HG02885 (cell line): ENCODE measurements around the gene SLC25A24.
"Not testable (repeated sequence)": the region's sequence is repeated elsewhere in the genome, so short reads cannot be mapped to it uniquely, and the experiment has no call there.

Experiments
- ATAC-seq: cut with Tn5 transposase; IDR thresholded peaks from one replicate; pipeline ENCODE4 v1.9.1; 2021; ENCODE audit warnings: mild to moderate bottlenecking; ENCODE audit not compliant: unreplicated experiment, poor library complexity

The SLC25A24 gene

GRCh38 chr1:108199781-108200686, at the start of gene SLC25A24:
Gene SLC25A24 (minus strand): TSS chr1:108200343. CDS start chr1:108200138, 205 bp downstream.
- peak; percentile 93 for ATAC-seq

DNA sequence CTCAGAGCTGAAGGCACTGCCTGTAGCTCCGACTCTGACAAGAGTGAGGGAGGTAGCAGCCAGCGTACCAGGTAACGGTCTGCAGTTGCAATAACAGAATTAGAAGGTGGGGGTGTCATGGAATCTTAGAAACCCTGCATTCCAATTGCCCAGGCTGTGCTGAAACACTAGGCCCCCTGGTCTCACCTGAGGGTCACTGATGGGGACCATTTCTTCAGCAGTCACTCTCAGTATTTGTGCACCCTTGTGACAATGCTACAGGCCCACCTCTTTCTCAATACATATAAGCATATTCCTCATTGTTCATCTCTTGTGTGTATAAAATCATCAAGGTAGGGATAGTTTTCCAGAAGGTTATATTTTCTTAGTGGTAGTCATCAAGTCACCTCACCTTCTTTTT, 43.8 kb upstream of the SLC25A24 start, which contains the start of gene NBPF4:
NBPF4 (minus strand) TSS at position 101 of the 400 bp plus-strand sequence. CDS start 315 bp downstream, outside the sequence.
- not testable (repeated sequence) for ATAC-seq

DNA sequence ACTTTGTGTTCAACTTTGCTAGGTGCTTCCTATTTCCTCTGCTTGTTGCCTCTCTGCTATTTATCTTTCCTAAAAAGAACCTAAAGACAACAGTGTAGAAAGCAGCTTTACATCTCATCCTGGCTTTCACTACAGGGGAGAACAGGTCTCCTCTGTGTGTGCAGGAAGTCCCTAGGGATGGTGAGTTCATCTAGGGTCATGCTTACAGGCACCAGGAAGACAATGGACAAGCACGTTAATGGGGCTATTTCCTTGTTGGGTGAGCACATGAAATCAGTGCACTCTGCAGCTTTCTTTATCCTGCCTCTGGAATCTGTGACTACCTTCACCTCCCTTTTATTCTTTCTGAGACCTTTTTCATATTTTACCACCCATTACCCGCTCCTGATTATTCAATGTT, 39.3 kb upstream of the SLC25A24 start:
- ATAC-seq: not testable (repeated sequence)

DNA sequence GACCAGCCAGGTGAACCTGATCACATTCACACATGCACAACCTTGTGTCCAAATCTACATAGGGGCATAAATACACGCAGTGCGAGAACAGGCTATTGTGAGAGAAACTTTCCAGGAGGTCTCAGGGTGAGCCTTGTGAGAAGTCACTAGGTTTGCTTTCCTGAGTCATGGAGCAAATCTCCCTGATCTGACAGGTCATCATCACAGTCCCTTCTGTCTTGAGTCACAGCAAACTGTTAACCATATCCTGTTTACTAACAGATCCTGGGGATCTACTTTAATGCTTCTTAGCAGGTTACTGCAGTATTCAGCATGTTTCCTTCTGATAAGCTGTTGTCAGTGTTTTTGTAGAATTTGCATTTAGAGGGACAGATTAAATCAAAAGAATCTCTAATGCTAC, 35.2 kb upstream of the SLC25A24 start:
- not testable (repeated sequence) for ATAC-seq

DNA sequence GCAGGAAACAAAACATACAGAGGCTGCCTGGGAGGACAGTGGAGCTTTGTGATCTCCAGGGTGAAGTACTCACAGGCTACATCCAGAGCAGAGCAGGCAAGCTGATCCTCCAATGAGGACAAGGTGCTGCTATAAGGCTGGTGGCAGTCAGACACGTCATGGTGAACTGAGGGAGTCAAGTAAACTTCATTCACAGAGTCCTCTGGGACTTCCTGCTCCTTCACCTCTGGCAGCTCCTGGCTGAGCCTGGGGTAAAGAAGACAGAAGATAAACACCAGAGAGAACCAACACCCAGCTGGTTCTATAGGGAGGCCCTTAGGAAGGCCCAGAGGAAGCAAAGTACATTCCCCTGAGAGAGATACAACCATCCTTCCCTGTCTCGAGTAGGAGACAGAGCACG, 32.0 kb upstream of the SLC25A24 start:
- ATAC-seq: not testable (repeated sequence)

DNA sequence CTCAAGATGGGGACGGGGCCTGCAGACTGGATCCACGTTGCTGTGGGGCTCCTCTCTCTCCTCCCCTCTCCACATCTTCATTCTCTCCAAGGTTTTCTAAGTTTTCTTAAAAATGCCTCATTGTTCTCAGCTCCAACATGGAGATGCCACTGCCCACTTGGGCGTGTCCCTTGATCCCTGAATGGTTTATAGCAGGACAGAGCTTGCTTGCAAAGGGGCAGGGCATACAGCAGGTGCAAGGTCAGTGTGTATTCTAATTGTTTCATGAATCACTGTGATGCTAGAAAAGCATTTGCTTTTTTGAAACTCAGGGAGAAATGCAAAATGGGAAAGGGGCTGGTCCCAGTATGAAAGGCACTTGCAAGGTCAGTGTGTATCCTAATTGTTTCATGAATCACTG, 29.8 kb upstream of the SLC25A24 start:
- not testable (repeated sequence) for ATAC-seq

GRCh38 chr1:108227772-108228171, 27.6 kb upstream of the SLC25A24 start:
- ATAC-seq: not testable (repeated sequence)

DNA sequence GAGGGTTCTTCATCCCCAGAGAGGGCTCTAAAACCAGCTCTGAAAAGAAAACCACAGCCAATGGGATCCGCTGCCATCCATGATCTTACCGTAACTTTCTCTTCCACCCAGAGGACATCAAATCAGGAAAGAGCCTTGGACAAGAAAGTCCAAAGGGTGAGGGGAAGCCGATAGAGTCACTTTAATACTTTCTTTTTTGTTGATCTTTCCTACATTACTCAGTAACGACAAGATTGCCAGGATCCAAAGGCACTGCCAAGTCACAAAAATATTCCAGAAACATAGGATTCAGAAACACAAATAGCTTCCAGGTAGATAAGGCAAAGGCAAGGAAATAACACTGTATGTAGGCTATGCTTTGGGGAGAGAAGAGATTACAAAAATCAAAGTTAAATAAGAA, 26.7 kb upstream of the SLC25A24 start:
- ATAC-seq: not testable (repeated sequence)

DNA sequence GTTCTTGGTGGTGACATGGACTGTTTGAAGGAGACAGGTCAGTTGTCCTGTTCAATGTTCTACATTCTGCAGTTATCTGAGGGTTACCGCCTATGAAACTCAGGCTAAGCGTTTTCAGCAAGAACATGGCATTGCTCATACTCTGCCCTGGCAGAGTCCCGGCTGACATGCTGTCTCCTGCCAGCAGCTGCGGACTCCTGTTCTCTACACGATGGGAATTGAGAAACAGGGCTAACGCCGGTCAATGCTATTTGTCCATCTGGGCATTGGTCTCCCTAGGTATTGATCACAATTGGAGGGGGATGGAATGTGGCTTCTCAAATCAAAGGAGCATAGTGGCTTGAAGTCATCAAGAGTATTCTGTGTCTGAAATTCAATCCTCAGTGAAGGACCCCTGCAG, 23.1 kb upstream of the SLC25A24 start:
- not testable (repeated sequence) for ATAC-seq

DNA sequence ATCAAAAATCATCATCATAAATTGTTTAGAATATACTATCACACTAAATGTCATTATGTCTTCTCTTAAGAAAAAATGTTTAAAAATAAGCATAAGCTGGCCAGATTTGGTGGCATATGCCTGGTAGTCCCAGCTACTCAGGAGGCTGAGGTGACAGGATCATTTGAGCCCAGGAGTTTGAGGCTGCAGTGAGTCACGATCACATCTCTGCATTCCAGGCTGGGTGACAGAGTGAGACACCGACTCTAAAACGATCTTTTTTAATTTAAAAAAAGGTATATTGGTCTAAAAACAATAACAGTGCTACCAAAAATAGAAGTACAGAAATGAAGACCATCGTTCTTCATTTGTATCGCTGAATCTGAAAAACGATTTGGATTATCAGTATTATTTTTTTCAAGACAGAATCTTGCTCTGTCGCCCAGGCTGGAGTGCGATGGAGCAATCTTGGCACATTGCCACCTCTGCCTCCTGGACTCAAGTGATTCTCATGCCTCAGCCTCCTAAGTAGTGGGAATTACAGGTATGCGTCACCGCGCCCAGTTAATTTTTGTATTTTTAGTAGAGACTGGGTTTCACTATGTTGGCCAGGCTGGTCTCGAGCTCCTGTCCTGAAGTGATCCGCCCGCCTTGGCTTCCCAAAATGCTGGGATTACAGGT, 17.5 kb upstream of the SLC25A24 start:
- ATAC-seq: not testable (repeated sequence)

DNA sequence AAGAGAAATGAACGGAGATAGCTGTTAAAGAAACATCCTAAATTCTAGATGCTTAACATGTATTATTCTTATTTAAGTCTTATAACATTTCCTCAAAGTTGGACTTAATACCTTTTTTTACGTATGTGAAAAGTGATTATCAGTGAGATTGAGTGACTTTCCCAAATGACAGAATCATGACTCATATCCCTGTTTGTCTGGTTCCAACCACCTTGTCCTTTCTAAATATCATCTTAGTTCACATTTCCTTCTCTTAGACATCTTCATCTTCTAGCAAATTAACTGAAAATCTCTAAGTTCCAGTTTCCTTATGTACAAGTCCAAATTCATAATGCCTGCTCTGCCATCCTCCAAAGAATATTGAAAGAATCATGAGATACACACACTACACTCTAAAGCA, 16.9 kb upstream of the SLC25A24 start:
- ATAC-seq: not testable (repeated sequence)

DNA sequence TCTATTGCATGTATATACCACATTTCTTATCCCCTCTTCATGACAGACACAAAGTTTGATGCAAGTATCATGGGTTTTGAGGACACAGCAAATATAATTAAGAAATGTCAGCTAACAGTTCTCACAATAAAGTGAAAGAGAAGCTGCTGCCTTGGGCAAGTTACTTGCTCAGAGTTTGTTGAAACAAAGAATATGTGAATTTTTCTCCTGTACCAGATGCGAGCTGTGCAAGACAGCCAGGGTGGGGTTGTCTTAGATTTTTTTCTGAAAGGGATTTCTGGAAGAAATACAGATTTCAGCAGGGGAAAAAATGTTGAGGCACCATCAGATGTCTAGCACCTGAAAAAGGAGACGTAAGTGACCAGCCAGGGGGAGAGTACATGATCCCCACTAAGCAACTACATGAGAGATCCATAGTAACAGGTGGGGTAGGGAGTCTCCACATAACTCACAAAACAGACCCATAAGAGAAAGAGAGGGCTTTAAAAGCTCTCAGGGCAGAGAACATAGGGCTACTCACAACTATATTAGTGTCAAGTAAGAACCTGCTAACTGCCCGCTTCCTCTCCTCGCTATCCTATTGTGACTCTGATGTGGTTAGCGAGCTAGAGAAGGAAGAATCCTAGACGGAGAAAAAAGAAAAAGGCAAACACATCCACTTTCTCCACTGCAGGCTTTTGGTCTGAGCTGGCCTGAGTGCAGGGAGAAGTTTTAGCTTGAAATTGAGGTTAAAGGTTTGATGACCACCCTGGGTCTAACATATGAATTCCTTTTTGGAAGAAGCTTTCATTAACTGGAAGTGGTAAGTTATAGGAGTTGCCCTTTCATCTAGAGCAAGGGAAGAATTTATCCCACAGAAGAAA, 16.1 kb upstream of the SLC25A24 start:
- not testable (repeated sequence) for ATAC-seq

DNA sequence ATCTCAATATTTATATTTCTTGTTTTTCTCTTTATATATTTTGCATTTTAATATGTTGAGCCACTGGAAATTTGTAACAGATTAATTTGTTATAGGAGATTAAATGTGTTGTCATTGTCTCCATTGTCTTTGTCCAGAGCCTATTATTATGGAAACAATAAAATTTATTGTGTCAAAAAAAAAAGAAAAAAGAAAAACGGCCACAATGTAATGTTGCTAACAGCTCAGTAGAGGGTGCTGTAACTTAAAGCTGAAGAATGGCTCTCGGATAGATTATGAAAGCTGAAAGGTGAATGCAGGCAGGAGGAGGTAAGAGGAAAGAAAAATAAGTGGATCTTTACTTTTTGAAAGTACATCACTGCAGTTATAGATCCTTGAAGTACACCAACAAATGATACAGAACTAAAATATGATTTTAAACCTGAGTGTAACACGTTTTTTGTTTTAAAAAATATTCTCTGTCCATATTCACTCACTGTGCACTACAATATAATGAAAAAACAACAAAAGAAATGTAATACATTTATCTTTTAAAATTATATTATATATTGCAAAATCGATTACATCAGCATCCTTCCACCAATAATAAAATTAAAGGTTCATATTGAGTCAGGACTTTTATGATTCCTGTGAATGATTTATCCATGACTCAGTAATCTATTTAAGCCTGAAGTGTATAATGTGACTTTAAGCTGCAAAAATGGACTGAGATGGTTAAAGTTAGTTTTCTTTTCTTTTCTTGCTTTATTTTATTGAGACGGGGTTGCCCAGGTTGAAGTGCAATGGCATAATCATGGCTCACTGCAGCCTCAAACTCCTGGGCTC, 14.7 kb upstream of the SLC25A24 start:
- ATAC-seq: peak; percentile 80

GRCh38 chr1:108211014-108211413, 10.9 kb upstream of the SLC25A24 start:
- ATAC-seq: no peak

DNA sequence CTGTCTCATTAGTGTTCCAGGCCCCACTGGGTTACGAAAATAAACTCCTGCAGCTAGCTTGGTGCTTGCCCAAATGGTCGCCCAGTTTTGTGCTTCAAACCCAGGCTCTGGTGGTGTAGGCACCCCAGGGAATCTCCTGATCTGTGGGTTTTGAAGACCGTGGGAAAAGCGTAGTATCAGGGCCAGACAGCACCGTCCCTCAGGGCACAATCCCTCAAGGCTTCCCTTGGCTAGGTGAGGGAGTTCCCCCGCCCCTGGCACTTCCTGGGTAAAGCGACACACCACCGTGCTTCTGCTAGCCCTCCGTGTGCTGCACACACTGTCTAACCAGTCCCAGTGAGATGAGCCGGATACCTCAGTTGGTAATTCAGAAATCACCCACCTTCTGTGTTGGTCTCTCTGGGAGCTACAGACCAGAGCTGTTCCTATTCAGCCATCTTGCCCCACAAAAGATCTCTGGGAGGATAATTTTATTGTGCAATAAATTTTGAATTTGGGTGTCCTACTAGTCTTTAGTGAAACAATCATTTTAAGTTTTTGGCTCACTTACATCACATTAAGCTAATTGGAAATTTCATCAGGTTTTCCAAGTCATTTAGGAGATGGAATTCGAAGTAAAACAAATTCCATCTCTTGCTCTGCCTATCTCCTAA, 9.4 kb upstream of the SLC25A24 start:
- ATAC-seq: no peak

- ATAC-seq: no peak
These were observed 8.7 kb upstream of the SLC25A24 start for GRCh38 chr1:108208724-108209446.

- not testable (repeated sequence) for ATAC-seq
These were observed 3.4 kb upstream of the SLC25A24 start for GRCh38 chr1:108203582-108203981.

GRCh38 chr1:108201687-108202086, 1.5 kb upstream of the SLC25A24 start:
- ATAC-seq: no peak
